Non-pigmented ciliary epithelial cell (primary cell): Measurements from ENCODE around the gene GMPR.

Experiments
- DNase-seq: peaks from one replicate; pipeline ENCODE4 v3.0.0-alpha.2; 2010; ENCODE audit warnings: low read depth

Gene GMPR

GRCh38 chr6:16327777-16328325 is 89.5 kb downstream of the GMPR start:
- no peak for DNase-seq

- no peak for DNase-seq
These were observed 90.8 kb downstream of the GMPR start for GRCh38 chr6:16329233-16329632.

GRCh38 chr6:16331384-16332174 is 93.2 kb downstream of the GMPR start:
- DNase-seq: no peak

GRCh38 chr6:16332175-16332542 is 93.8 kb downstream of the GMPR start:
- no peak for DNase-seq

DNA sequence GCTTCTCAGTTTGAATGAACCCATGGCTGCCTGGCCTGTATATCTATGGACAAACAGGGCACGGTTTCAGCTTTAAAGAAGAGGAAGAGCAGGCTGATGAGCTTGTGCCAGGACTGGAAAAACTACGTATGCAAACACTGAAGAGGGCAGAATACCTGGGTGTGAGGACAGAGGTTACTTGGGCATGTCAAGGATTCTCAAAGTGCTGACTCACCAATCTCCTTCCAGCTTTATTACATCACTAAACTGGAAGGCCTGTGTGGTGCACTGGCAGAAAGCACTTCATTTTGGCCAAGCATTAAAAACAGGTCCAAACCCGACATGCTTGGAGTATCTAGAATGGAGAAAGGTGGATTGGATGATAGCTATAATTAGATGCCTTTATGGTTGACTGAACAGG is 95.2 kb downstream of the GMPR start:
- no peak for DNase-seq

GRCh38 chr6:16334671-16335070 is 96.3 kb downstream of the GMPR start:
- no peak for DNase-seq

DNA sequence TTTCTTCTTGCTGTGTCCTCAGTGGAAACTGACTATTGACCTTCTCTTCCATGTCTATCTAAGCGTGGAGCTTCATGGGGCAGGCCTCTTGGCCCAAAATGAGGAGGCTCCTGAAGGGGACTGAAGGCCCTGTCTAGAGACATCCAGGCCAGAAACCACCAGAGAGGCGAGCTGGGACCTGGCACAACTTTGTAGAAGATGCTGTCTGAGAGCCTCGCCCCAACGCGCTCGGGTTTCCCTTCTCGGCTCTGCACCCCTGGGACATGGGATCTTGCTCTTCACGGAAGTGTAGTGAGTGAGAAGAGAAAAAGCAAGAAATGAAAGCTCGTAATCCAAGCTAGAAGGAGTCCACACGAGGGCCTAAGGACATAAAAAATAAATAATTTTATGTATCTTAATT is 96.8 kb downstream of the GMPR start:
- DNase-seq: no peak

- DNase-seq: no peak
These were observed 97.8 kb downstream of the GMPR start for GRCh38 chr6:16336056-16336818.

DNA sequence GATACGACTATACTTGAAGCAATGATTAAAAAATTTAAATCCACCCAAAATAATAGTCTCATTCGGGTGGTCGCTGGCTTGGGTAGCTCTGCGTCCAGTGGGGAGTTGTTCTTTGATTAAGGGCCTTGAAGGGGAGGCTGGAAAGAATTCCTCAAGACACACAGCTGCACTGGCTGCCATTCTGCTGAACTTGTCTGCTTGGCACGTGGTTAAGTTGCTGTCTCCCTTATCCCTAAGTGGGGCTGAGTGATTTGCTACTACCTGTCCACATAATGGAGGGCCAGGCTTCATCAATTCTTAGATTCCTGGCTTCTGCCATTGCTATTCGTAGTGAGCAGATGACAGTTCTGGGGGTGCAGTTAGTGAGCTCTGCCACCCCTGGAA is 98.5 kb downstream of the GMPR start:
- no peak for DNase-seq

DNA sequence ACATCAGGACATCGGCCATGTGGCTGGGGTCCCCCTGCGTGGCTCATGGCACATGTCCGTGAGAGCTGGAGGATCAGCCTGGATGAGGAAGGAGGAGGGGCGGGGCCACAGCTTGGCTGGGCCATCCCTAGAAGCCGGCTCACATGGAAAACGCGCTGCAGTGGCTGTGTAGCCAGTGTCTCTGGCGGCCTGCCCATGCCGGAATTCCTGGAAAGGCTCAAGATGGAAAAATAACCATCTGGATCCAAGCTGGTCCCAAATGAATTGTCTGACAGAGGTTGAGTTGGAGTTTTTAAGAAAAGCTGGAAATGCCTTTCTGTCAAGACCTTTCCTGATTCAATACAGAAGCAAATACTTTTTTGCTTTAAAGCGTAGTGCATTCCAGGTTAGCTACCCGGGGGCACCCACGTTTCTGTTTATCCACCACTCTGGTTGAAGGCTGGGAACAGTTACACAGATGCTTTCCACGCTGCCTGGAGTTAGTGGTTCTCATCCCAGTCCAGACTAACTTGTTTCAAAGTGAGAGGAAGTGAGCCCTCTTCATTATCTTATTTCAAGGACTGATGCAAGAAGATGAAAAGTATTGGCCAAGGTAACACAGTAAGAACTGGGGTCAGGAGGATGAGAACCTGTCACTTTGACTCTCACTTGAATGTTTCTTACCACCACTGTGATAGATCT is 99.0 kb downstream of the GMPR start:
- no peak for DNase-seq

GRCh38 chr6:16338577-16339264 is 100.3 kb downstream of the GMPR start:
- peak; percentile 92 for DNase-seq

- no peak for DNase-seq
These were observed 100.8 kb downstream of the GMPR start for GRCh38 chr6:16339265-16339587.

DNA sequence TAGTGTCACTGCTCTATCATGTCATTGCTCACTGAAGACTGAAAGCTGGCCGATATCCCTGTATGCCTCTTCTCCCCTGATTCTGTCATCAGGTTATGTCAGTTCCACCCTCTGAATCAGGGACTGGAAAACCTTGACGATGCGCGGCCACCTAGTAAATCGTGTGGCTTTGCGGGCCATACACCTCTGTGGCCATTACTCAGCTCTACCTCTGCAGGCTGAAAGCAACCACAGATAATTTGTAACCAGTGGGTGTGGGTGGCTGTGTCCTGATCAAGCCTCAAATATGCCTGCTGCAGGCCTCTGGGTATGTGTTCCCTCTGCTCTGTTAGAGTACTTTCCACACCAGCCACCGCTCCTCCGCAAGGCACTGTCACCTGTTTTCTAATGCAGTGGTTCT is 105.2 kb downstream of the GMPR start:
- no peak for DNase-seq

- no peak for DNase-seq
These were observed 106.4 kb downstream of the GMPR start for GRCh38 chr6:16344756-16345155.
